Mucosa of gallbladder (tissue), 1 donor: ENCODE data around the gene SLC49A3. TPM values are rescaled to one million over a fixed set of nuclear protein-coding genes. Genes with fewer than 3 reads are reported as not detected.
"Not testable (repeated sequence)": the region's sequence is repeated elsewhere in the genome, so short reads cannot be mapped to it uniquely, and the experiment has no call there.

ENCODE experiments used
- DNase-seq: peaks from one replicate; pipeline ENCODE4 v3.0.0-alpha.2; 2020; ENCODE audit warnings: low spot score
- total RNA-seq: library from RNA; stranded (reverse); gene quantifications from one replicate; pipeline ENCODE4 v1.2.1, GENCODE V29; 2021
- donor health status: DM: no; HTN: no; CAD: no.

SLC49A3 gene
- total RNA-seq, 1 donor from 2014 or later, result 13.9 TPM

DNA sequence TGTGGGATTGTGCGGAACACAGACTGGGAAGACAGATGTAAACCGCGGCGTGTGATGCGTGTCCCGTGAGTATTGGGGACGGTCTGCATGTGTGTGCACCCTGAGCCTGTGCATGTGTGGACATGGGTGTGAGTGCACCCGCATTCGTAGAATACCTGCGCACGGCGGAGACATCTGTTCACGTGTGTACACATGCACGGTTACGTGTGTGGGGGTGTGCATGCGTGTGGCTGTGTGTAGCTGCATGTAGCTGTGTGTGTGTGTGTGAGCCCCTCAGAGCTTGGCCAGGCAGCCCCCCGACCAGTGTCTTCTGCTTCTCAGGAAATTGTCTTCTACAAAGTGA, 34.5 kb downstream of the SLC49A3 start:
- DNase-seq, result no peak

DNA sequence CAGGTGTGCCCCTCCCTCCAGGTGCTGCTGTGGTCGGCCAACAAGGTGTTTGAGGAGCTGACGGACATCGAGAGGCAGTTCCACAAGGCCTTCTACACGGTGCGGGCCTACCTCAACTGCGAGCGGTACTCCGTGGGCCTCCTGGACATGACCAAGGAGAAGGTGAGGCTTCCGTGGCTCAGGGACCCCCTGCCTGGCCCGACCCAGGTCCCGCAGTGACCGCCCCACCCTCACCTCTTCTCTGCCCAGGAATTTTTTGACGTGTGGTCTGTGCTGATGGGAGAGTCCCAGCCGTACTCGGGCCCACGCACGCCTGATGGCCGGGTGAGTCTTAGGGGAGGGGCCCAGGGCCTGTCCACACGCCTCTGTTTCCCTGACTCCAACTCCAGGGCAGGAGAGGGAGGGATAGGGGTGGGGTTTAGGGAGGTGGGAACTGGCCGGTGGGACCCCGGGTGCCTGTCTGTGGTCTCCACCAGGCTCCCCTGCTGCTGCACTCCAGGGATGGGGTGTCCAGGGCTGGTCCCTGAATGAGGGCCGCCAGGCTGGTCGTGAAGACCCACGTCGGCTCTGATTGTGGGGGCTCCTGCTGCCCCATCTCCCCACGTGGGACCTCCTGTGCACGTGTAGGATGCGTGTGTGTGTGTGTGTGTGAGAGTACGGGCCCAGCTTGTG, 35.0 kb downstream of the SLC49A3 start:
- DNase-seq, result no peak

DNA sequence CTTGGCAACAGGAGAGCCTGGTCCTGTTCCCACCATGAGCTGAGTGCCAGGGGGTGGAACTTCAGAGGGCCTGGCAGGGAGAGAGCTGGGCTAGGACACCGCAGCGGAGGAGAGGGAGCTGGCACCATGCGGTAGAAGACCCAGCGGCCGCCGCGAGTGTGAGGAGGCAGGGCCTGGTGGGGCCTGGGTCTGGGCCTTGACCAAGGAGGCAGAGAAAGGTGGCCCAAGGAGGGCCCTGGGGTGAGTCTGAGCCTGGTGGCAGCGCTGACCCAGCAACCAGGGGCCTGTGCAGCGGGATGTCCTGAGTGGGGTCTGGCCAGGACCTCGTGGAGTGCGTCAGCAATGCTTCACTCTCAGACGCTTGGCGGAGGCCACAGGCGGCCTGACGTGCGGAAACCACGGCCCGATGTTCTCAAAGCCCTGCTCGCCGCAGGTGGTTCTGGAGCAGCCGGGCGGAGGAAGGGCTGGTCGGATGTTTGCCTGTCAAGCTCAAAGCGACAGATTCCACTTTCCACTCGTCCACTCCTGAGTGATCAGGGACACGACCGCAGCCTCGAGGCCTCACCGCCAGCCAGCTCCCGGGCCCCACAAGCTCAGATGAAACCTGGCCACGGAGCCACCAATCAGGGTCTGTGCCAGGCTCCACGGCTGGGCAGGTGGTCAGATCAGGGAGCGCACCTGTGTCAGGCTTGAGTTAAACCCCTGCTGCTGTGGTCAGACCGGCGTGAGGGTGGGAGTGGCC, 35.7 kb downstream of the SLC49A3 start:
- no peak for DNase-seq

DNA sequence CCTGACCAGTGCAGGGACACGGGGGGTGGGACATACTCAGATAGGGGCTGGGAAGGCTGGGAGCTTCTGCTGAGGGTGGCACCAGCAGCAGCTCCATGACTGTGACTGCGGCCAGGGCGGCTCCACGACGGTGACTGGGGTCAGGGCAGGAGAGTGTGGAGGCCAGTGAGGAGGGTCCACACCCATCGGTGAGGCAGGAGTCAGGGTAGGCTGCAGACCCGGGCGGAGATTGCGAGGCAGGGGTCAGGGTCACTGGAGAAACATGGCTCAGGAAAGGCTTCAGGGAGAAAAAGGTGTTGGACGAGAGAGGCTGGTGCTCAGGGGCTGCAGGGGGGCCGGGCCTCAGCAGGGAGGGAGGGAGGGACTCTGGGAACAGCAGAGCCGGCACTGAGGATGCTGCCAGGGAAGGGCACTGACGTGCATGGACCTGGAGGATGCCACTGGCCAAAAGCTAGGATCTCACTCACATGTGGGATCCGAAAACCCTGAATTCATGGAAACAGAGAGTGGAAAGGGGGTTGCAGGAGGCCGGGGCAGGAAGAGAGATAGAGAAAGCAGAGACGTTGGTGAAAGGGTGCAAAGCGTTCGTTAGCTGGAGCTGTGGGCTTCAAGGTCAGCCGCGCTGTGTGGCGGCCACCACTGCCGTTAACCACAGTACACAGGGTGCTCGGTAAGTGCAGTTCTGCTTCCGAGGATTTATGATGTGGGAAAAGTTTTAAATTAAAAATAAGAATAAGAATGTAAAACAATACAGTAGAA, 36.9 kb downstream of the SLC49A3 start:
- DNase-seq, result no peak

DNA sequence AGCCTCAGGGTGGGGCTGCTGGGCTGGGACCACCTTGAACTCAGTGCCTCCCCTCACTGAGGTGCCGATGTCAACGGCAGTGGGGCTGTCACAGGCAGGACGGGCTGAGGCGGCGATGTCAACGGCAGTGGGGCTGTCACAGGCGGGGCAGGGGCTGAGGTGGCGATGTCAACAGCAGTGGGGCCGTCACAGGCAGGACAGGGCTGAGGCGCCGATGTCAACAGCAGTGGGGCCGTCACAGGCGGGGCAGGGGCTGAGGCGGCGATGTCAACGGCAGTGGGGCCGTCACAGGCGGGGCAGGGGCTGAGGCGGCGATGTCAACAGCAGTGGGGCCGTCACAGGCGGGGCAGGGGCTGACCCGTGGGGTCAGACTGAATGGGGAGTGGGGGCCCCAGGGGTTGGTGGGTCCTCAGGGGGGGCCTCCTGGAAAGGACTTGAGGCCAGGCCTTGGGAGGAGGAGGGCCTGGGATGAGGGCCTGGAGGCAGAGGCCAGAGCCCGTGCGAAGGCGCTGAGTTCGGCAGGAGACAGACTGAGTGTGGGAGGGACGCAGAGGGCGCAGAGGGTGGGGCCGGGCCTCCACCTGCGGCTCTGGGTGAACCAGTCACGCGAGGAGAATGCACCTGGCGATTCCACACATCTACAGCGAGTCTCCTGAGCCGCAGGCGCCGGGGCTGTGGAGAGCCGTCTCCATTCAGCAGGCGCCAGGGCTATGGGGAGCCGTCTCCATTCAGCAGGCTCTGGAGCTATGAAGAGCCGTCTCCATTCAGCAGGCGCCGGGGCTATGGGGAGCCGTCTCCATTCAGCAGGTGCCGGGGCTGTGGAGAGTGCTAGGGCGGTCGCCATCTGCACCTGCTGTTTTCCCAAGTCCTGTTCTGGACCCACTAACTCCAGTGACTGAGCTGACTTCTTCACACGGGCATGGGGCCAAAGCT, 37.7 kb downstream of the SLC49A3 start:
- no peak for DNase-seq

DNA sequence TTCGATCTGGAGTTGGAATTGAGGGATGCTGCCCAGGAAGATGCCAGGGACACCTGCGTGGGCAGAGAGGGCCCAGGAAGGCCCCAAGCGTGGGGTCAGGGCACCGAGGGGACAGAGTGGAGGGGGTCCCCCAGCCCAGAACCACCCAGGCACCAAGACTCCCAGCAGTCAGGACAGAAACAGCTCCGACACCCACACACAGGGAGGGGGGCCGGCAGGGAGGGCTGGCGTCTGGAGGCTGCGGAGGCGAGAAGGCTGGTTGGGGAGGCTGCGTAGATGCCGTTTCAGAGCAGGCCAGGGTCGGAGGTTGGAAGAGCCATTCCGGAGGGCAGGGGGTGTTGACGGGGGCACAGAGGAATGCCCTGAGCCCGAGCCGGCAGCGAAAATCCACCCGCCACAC, 38.5 kb downstream of the SLC49A3 start:
- DNase-seq, result no peak

DNA sequence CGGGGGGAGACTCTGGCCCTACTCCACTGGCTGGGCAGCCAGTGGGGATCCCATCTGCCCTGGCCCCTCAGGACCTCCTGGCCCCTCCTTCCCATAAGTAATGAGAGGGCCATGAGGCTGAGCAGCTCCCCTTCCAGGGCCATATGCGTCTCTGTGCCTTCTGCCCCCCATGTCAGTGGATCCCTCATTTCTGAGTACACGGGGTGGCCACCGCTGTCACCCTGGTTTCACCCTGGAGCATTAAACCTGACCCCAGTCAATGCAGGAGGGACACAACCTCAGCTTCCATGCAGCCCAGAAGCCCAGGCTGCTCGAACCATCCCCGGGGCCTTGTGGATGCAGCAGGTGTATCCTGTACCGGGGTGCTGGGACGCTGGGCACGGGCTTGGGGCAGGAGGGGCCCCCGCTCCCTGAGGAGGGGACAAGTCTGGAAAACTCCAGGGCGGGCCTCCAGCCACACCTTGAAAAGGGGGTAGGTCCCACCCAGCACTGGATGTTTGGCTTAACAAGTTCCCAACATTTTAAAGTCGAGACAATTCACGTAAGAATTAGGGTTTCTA, 39.1 kb downstream of the SLC49A3 start:
- no peak for DNase-seq

DNA sequence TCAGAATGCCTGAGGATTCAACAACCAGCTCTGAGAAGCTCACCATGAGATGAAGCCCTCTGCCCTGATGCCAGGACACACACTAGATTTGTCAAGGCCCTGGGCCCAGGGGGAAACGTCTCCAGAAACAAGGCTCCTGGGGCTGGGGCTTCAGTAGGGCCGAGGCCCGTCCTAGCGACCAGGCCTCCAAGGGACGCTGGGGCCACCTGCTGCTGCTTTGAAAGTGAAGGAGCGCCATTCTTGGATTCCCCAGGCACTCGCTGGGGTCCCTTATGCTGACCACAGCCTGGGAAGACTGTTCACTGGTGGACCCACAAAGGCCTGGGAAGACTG, 39.7 kb downstream of the SLC49A3 start:
- DNase-seq, result no peak

DNA sequence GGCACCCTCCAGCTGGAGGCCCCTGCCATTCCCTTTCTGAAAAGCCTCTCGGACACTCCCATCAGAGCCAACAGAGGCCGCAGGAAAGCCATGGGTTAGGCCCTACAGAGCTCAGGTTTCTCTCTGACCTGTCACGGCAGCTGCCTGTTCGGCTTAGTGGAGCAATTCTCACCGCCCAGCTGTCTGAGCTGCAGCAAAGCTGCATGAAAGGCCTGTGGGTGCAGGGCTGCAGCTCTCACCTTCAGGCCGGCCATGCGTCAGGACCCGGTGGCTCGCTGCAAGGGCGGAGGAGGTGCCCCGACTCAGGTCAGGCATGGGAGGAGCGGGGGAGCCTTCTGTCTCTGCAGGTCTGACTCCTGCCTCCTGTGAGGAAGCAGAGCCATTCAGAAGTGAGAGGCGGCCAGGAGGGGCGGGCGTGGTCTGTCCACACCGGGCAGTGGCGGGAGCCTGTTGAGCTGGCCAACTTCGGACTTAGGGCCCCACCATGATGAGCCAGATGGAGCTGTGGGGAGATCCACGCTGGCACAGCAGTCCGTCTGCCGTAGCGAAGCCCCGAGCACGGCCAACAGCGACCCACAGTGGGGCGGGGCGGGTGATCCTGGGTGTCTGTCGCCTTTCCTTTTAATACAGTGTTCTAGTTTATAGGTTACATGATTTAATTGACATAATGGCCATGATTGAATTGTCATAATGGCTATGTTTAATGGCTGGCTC, 40.2 kb downstream of the SLC49A3 start:
- DNase-seq, result no peak

DNA sequence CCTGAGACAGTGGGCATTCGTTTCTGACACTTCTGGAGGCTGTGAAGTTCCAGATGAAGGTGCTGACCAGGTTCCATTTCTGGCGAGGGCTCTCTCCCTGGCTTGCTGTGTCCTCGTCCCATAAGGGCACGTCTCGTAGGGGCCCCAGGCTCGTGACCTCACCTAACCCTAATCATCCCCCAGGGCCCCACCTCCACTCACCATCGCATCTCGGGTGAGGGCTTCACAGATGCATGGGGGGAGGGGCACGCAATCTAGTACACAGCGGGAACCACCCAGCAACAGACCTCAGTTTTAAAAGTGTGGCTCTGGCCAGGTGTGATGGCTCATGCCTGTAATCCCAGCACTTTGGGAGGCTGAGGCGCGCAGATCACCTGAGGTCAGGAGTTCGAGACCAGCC, 41.5 kb downstream of the SLC49A3 start:
- DNase-seq, result no peak

DNA sequence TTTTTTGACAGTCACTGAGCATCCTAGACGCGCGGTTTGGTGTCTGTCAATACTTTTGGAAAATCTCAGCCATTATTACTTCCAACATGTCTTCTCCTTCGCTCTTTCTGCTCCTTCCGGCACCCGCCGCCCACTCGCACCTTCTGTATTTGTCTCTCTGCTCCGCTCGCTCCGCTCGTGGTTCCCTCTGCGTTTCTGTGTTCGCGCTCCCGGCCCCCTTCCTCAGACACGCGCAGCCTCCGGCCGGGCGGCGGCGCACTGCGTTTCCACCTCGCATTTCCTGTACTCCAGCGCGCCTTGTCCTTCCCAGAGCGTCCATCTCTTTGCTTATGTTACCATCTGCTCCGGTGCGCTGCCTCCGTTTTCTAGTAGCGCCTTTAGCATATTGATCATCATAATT, 42.5 kb downstream of the SLC49A3 start:
- DNase-seq, result no peak

DNA sequence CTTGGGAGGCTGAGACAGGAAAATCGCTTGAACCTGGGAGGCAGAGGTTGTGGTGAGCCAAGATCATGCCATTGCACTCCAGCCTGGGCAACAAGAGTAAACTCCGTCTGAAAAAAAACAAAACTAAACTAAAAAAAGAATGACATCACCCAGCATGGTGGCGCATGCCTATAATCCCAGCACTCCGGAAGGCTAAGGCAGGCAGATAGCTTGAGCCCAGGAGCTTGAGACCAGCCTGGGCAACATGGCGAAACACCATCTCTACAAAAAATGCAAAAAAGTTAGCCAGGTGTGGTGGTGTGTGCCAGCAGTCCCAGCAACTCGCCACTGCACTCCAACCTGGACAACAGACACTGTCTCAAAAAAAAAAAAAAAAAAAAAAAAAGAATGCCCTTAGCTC, 46.6 kb downstream of the SLC49A3 start:
- DNase-seq, result not testable (repeated sequence)

DNA sequence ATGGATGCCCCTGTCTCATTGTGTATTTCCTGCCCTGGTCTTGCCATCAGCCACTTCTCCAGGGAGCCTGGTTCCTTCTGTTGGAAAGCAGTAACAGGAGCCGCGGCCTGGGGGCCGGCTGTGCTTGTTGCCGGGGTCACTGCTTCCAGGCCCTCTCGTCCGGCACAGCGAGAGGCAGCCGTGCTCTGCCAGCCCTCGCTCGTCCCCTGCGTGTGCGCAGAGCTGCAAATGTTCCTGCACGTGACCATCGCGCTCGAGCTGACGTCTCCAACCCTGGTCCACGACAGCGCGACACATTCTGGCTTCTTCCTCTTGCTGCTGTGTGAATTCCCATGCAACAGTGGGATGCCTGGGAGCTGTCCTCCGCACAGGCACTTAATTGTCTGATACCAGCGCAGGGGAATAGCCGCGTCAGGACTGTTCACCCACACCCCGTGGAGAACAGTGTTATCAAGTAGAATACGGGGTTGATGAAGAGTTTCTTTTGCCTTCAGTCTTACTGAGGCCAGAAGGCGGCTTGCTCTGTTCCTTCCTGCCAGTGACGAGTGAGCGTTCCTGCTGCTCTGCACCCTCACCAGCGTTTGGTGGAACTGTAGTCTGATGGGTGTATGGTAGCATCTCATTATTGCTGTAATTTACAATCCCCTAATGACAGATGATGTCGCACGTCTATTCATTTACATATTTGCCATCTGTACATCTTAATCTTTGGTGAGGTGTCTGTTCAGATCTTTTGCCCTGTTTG, 51.2 kb downstream of the SLC49A3 start:
- no peak for DNase-seq

DNA sequence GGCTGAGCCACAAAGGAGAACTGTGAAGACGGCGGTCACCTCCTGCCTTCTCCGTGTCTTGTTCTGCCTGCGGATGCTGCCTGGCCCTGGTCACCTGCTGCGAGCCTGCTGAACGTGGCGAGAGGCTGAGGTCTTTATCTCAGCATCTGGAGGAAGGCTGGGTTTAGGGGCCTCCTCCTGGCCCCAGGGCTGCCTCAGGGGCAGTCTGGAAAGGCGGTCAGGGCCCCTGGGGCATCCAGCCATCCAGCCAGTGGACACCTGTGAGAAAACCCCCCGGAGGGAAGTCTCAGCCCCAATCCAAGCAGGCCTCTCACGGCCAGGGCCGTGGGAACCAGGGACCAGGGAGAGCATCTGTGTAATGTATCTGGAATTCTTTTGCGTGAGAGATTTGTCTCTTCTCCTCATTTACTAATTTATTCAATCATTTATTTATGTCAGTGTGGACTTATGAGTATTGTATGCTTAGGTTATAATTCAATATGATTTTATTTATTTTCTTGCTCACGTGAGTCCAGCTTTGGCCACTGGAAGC, 52.3 kb downstream of the SLC49A3 start:
- no peak for DNase-seq

DNA sequence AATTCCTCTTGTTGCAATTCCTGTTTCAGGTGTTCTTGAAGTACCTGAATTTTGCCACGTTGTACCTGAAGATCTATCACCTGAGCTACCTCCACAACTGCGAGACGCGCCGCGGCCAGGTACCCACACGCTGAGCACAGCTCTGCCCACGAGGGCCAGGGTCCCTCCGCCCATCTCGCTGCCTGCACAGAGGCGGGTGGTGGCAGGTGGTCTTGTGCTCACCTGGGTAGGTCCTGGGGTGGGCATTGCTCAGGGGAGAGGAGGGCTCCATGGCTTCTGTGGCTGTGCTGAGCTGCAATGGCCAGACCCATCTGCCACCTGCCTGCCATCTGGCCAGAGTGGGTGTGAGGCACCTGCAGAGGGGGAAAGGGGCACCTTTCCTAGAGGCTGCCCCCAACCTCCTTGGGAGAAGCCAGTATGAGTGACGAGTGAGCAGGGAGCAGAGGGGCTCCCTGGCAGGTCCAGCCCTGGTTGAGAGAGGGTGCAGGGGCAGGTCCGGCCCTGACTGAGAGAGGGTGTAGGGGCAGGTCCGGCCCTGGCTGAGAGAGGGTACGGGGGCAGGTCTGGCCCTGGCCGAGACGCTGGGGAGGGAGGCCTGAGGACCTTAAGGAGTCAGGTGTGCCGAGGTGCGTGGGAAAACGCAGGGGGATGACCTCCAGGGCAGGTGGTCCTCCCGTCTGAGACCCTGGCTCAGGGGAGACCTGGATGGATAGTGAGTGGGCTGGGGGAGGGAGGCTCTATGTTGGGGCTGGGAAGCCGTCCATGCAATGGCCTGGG, 52.9 kb downstream of the SLC49A3 start:
- DNase-seq, result no peak

DNA sequence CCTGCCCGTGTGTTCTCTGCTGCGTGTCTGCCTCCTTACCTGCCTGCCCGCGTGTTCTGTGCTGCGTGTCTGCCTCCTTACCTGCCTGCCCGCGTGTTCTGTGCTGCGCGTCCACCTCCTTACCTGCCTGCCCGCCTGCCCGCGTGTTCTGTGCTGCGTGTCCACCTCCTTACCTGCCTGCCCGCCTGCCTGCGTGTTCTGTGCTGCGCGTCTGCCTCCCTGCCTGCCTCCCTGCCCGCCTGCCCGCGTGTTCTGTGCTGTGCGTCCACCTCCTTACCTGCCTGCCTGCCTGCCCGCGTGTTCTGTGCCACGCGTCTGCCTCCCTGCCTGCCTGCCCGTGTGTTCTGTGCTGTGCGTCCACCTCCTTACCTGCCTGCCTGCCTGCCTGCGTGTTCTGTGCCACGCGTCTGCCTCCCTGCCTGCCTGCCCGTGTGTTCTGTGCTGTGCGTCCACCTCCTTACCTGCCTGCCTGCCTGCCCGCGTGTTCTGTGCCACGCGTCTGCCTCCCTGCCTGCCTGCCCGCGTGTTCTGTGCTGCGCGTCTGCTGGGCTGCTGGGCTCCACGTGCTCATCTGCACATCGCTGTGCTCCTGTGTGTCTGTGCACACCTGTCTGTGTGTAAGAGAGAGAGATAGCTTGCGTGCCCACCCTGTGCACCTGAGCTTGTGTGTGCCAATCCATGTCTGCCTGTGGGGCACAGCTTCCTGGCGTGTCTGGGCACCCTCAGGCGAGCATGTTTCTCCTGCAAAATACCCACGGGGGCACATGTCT, 53.7 kb downstream of the SLC49A3 start:
- DNase-seq, result not testable (repeated sequence)

DNA sequence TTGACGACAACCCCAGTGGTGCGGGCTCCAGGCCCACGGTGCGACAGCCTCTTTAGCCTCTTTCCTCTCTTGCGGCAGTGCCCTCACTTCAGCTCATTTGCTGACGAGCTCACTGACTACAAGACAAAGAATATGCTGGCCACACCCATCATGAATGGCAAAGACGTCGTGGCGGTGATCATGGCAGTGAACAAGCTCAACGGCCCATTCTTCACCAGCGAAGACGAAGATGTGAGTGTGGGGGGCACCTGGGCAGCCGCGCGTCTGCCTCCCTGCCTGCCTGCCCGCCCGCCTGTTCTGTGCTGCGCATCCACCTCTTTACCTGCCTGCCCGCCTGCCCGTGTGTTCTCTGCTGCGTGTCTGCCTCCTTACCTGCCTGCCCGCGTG, 54.4 kb downstream of the SLC49A3 start:
- no peak for DNase-seq

DNA sequence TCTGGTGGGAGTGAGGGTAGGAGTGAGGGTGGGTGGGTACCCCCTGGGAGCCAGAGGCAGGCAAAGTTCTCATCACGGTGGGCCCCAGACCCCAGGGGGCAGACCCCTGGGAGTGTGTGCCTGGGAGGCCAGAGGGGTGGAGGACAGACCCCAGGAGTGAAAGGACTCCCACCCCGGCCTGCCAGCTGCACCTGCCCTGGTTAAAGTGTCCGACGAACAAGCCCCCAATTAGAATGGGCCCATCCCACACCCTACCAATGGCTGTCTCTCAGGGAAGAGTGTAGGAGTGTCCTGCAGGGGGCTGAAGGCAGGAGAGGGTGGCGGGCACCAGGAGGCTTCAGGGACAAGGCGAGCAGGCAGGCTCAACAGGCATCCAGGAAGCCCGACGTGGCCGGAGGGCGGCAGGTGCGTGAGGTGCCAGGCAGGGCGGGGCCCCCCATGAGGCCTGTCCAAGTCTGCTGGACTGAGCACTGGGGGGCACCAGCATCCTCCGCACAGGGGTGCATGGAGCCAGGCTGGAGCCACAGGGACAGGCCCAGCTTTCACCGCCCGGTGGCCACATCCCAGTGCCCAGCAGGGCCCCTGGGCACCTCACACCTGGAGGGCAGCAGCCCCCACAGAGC, 54.9 kb downstream of the SLC49A3 start:
- DNase-seq, result no peak
